ENCODE measurements around the gene CGGBP1.

Gene CGGBP1

GRCh38 chr3:88058581-88059379 is at the start of gene CGGBP1, which contains the start of gene ZNF654:
Gene CGGBP1, minus strand, starts transcription at chr3:88059005. Its CDS starts 3,029 bp downstream, at chr3:88055976.
Gene ZNF654, plus strand, starts transcription at chr3:88059255. Its CDS starts 65 bp downstream, at chr3:88059320.
- DNase-seq (ENCODE audit: low read depth): peak; percentile 97
- H3K4me3 ChIP-seq (ENCODE audit: low read length): peak within 1 kb of the TSS; percentile 80
- TF ChIP-seq, protein P1, sequence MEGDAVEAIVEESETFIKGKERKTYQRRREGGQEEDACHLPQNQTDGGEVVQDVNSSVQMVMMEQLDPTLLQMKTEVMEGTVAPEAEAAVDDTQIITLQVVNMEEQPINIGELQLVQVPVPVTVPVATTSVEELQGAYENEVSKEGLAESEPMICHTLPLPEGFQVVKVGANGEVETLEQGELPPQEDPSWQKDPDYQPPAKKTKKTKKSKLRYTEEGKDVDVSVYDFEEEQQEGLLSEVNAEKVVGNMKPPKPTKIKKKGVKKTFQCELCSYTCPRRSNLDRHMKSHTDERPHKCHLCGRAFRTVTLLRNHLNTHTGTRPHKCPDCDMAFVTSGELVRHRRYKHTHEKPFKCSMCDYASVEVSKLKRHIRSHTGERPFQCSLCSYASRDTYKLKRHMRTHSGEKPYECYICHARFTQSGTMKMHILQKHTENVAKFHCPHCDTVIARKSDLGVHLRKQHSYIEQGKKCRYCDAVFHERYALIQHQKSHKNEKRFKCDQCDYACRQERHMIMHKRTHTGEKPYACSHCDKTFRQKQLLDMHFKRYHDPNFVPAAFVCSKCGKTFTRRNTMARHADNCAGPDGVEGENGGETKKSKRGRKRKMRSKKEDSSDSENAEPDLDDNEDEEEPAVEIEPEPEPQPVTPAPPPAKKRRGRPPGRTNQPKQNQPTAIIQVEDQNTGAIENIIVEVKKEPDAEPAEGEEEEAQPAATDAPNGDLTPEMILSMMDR (conservative IDR thresholded peaks at IDR 0.05; ENCODE audit: low read depth, low read length): no peak

- DNase-seq (ENCODE audit: low read depth): no peak
- H3K4me3 ChIP-seq (ENCODE audit: low read length): no peak overlapping the region
- TF ChIP-seq, protein P1 (conservative IDR thresholded peaks at IDR 0.05; ENCODE audit: low read depth, low read length): no peak
Observed at GRCh38 chr3:88105325-88105724, 46.5 kb upstream of the CGGBP1 start.

DNA sequence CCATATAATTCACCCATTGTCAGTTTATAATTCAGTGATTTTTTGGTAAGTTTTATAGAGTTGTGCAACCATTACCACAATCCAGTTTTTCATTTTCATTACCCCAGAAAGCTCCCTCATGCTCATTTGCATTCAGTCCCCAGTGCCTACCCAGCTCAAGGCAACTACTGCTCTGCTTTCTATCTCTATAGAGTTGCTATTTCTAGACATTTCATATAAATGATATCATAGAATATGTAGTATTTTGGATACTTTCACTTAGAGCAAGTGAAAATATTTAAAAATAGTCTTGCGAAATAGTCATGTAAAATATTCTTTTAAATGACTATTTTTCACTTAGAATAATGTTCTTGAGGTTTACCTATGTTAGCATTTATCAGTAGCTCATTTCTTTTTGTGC is 42.3 kb upstream of the CGGBP1 start:
- TF ChIP-seq, protein P1 (conservative IDR thresholded peaks at IDR 0.05; ENCODE audit: low read depth, low read length): no peak
- DNase-seq (ENCODE audit: low read depth): no peak
- no peak overlapping the region for H3K4me3 ChIP-seq (ENCODE audit: low read length)

DNA sequence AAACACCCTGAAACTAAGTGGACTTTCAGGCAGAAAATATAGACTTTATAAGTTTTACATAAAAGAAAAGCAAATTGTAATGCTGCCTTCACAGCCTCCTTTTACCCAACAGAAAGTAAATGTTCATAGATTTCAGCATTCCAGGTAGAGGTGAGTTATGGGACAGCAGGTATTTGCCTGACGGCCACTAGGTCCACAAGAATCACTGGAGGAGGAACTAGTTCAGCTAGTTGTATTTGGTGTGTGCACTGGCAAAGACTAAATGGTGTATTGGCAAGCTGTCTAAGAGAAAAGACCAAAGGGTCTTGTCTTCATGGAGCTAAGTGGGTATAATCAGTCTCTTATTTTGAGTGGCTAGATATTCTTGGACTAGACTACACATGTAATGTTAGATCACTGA is 34.5 kb upstream of the CGGBP1 start:
- no peak for DNase-seq (ENCODE audit: low read depth)
- H3K4me3 ChIP-seq (ENCODE audit: low read length): no peak overlapping the region
- TF ChIP-seq, protein P1 (conservative IDR thresholded peaks at IDR 0.05; ENCODE audit: low read depth, low read length): no peak

DNA sequence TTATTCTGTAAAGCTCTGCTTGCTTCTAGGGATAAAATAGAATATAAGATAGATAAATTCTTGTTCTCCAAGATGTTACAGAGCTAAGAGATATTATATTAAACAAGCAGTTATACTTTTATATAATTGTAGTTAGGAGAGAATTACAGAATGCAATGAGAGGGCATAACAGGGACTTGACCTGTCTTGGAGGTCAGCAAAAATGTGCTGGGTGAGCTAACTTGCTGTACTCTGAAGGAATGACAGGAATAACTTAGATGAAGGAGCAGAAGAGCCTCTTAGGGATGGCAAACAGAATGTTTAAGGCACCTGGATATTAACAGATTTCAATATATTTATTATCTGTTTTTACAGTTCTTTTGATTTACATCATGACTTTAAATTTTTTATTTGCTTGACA is 33.5 kb upstream of the CGGBP1 start:
- no peak overlapping the region for H3K4me3 ChIP-seq (ENCODE audit: low read length)
- DNase-seq (ENCODE audit: low read depth): no peak
- TF ChIP-seq, protein P1 (conservative IDR thresholded peaks at IDR 0.05; ENCODE audit: low read depth, low read length): no peak

DNA sequence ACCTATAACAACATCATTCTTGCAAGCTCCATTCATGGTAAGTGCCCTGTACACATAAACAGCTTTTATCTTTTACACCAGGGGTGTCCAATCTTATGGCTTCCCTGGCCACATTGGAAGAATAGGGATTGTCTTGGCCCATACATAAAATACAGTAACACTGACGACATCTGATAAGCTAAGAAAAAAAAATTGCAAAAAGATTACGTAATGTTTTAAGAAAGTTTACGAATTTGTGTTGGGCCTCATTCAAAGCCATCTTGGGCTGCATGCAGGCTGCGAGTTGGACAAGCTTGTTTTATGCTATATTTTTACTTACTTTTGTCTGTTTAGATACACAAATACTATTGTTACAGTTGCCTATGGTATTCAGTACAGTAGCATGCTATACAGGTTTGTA is 31.9 kb upstream of the CGGBP1 start:
- TF ChIP-seq, protein P1 (conservative IDR thresholded peaks at IDR 0.05; ENCODE audit: low read depth, low read length): no peak
- DNase-seq (ENCODE audit: low read depth): no peak
- no peak overlapping the region for H3K4me3 ChIP-seq (ENCODE audit: low read length)

GRCh38 chr3:88084097-88084501 is 25.3 kb upstream of the CGGBP1 start:
- no peak for DNase-seq (ENCODE audit: low read depth)
- TF ChIP-seq, protein P1 (conservative IDR thresholded peaks at IDR 0.05; ENCODE audit: low read depth, low read length): no peak
- H3K4me3 ChIP-seq (ENCODE audit: low read length): no peak overlapping the region

Data from retinal pigment epithelial cell (primary cell).